GM12875 (cell line): ENCODE measurements around the gene TMSB4X.

ENCODE experiments used
- H3K4me3 ChIP-seq: one replicate; pipeline ENCODE4 v1.5.1; 2011; ENCODE audit warnings: low read depth, low read length, control low read depth
- TF ChIP-seq, protein P1 (sequence below): IDR thresholded peaks from 2 replicates; pipeline ENCODE4 v1.5.1; 2011; ENCODE audit warnings: low read depth, mild to moderate bottlenecking, control low read depth, inconsistent platforms, low read length, moderate library complexity, borderline replicate concordance; ENCODE audit not compliant: insufficient read depth

Gene TMSB4X

DNA sequence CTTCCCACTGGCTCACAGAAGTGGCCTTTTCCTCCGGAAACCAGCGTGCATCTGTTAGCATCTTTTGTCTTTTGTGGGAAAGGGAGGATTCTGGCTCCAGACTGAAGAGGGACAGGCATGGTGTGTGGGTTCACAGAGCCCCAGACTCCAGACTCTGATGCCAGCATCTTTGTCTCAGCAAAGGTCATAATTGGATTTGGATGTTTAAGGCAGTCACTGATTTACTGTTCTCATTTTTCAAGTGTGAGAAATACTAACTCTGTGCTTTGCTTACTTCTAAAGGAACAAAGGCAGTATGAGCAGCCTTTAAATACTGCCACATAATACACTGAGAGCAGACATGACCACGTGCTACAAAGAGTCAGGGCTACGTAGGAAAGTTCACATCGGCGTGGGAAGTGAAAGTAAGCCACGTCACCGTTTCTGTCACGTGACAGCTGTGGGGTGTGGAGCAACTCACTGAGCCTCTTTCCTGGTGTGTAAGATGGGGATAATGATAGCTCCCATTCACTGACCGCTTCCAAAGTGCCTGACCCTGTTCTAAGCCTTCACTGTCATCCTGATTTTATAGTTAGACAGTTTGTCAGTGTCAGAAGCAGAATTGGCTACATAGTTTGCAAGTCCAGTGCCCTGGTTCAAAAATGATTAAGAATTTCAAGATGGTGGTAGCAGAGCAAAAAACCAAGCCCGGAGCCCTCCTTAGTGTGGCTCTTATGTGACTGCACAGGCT, 24.8 kb upstream of the TMSB4X start:
- H3K4me3 ChIP-seq: peak overlapping the region; percentile 26
- TF ChIP-seq, protein P1, sequence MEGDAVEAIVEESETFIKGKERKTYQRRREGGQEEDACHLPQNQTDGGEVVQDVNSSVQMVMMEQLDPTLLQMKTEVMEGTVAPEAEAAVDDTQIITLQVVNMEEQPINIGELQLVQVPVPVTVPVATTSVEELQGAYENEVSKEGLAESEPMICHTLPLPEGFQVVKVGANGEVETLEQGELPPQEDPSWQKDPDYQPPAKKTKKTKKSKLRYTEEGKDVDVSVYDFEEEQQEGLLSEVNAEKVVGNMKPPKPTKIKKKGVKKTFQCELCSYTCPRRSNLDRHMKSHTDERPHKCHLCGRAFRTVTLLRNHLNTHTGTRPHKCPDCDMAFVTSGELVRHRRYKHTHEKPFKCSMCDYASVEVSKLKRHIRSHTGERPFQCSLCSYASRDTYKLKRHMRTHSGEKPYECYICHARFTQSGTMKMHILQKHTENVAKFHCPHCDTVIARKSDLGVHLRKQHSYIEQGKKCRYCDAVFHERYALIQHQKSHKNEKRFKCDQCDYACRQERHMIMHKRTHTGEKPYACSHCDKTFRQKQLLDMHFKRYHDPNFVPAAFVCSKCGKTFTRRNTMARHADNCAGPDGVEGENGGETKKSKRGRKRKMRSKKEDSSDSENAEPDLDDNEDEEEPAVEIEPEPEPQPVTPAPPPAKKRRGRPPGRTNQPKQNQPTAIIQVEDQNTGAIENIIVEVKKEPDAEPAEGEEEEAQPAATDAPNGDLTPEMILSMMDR: no peak

DNA sequence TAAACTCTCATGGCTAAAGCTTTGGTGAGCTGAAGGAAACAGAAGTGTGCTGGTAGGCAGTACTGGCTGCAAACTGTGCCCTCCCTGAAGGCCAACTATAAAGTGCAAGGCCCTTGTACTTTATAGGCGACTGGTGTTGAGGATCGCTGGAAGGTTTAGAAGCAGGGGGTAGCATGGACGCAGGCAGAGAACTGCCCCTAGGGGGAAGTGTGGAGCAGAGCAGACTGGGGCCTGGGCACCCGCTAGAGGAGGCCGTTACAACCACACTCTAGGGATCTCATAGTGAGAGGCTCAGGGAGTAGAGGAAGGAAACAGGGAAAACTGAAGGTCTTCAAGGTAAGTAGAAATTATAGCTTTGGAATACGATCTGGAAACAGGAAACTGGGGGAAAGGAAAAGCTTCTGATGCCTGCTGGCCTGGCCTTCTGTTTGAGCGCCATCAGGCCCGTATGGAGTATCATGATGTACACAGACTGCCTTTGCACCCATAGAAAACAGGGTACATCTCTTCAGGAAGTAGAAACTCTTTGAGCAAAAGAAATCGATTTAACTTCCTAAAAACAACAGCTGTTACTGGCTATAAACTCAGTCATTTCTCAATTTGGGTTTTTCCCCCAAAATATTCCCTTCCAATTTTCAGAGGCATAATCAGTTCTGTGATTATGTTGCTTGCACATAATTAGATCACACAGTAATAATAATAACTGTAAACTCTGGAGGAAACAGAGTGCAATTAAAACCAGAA, 23.9 kb upstream of the TMSB4X start:
- TF ChIP-seq, protein P1: peak; percentile 96
- peak overlapping the region; percentile 49 for H3K4me3 ChIP-seq

DNA sequence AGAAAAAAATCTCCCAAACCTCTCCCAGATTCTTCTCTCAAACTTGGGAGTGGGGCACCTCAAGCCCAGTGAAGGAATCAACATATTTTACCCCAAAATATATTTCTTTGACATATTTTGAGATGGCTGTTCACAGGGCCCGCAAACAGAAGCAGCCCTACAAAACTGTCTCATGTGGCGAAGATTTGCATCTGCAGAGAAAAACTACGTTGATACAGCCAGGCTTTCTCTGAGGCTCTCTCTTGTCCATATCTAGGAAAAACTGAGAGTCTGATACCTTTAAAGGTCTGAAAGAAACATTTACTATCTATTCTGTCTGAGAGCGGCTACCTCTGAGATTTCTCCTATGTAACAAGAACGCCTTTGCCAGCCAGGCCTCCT, 23.3 kb upstream of the TMSB4X start:
- TF ChIP-seq, protein P1: no peak
- peak overlapping the region; percentile 31 for H3K4me3 ChIP-seq

DNA sequence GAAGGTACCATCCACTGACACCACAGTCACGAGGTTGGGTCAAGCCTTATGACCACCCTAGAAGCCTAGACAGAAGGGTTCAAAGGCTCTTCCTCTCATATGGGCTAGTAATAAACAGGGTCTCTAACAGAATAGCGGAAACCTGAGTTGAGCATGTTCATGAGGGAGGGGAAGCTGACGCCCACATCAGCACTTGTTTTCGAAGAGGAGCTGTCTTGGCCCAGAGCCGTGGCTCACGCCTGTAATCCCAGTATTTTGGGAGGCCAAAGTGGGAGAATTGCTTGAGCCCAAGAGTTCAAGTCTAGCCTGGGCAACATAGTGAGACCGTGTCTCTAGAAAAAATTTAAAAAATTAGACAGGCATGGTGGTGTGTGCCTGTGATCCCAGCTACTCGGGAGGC, 21.5 kb upstream of the TMSB4X start:
- TF ChIP-seq, protein P1: no peak
- no peak overlapping the region for H3K4me3 ChIP-seq

DNA sequence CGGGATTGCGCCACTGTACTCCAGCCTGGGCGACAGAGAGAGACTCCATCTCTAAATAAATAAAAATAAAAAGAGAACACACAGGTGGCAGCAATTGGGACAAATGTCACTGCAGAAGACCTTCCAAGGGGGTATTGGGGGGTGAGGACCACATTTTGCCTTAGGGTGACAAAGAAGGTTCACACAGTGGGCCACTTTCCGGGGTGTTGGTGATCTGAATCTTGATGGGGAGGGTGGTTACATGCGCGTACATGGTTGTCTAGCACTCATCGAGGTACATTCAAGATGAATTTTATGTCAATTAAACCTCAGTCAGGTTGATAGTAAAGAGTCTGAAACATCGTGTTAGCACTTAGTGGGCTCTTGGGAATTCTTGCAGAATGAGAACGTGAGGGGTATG, 20.5 kb upstream of the TMSB4X start:
- peak overlapping the region; percentile 40 for H3K4me3 ChIP-seq
- TF ChIP-seq, protein P1: no peak

DNA sequence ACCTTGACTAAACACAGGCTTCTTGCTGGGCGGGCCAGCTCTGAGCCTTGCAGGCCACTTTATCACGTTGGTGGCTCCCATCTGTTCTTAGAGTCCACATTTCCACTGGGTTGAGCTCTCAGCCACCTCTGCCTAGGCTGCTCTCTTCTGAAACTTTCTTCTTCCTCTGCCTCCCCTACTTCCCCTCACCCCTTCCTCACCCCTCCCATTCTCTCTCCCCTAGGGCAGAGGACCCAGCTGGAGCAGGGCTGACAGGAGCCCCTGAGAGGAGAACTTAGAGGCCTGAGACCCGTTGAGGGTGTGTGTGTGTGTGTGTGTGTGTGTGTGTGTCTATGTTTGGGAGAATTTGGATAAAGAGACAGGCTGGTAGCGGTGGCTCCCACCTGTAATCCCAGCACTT, 19.9 kb upstream of the TMSB4X start:
- TF ChIP-seq, protein P1: no peak
- peak overlapping the region; percentile 40 for H3K4me3 ChIP-seq
